OCI-LY7 (cell line): ENCODE data around the gene PAX2. TPM values are rescaled to one million over a fixed set of nuclear protein-coding genes. Genes with fewer than 3 reads are reported as not detected.

Experiments used
- BruUV-seq: library from RNA; stranded (reverse); fragments of 400-500 nt; replicated peaks from 2 replicates; lab custom pipeline; 2021; lab: Mats Ljungman, UMichigan
- CTCF ChIA-PET: fragments of 300-600 bp; sonication (Branson Sonifier 250); formaldehyde crosslinking; loops from one replicate; lab custom pipeline; 2022; ENCODE audit warnings: antibody characterized with exemption; ENCODE audit not compliant: unreplicated experiment; lab: Charles Lee
- POLR2A ChIA-PET: fragments of 300-600 bp; sonication (Branson Sonifier 250); formaldehyde crosslinking; loops from one replicate; lab custom pipeline; 2022; ENCODE audit warnings: antibody characterized with exemption; lab: Charles Lee
- DNase-seq: peaks from one replicate; pipeline ENCODE4 v3.0.0-alpha.2; 2015; ENCODE audit warnings: low spot score
- H2AFZ ChIP-seq: fragments of 200-600 bp; sonication (generic), shearing (Covaris generic); 2 replicates; pipeline ENCODE4 v1.6.1; 2014; ENCODE audit warnings: mild to moderate bottlenecking, antibody characterized with exemption, low read length, moderate library complexity
- H3K27ac ChIP-seq: fragments of 200-600 bp; sonication (generic); 2 replicates; pipeline ENCODE4 v1.5.1; 2014; ENCODE audit warnings: mixed run types, low read depth, mild to moderate bottlenecking, moderate library complexity, low read length, inconsistent platforms; ENCODE audit not compliant: poor library complexity, severe bottlenecking
- H3K36me3 ChIP-seq: fragments of 200-600 bp; sonication (generic); 2 replicates; pipeline ENCODE4 v1.6.1; 2014; ENCODE audit warnings: mild to moderate bottlenecking, antibody characterized with exemption, low read length, moderate library complexity, mixed read lengths; ENCODE audit not compliant: insufficient read depth
- H3K4me1 ChIP-seq: fragments of 200-600 bp; sonication (generic); 2 replicates; pipeline ENCODE4 v1.5.1; 2014; ENCODE audit warnings: mild to moderate bottlenecking, low read length; ENCODE audit not compliant: insufficient read depth, poor library complexity, severe bottlenecking
- H3K4me2 ChIP-seq: fragments of 200-600 bp; sonication (generic); 2 replicates; pipeline ENCODE4 v1.6.1; 2014; ENCODE audit warnings: mild to moderate bottlenecking, low read length
- H3K4me3 ChIP-seq: fragments of 200-600 bp; sonication (generic); 2 replicates; pipeline ENCODE4 v1.5.1; 2014; ENCODE audit warnings: mild to moderate bottlenecking, low read depth, low read length; ENCODE audit not compliant: poor library complexity, severe bottlenecking
- H3K79me2 ChIP-seq: fragments of 200-600 bp; sonication (generic); 2 replicates; pipeline ENCODE4 v1.6.1; 2016; ENCODE audit warnings: low read depth, mild to moderate bottlenecking, low read length, moderate library complexity, mixed read lengths; ENCODE audit not compliant: insufficient read depth
- H3K9me2 ChIP-seq: fragments of 200-600 bp; sonication (generic); 2 replicates; pipeline ENCODE4 v1.6.1; 2016; ENCODE audit warnings: mild to moderate bottlenecking, low read length, mixed read lengths; ENCODE audit not compliant: insufficient read depth
- H3K9me3 ChIP-seq: fragments of 200-600 bp; sonication (generic); 2 replicates; pipeline ENCODE4 v1.6.1; 2014; ENCODE audit warnings: mild to moderate bottlenecking, mixed run types, low read length, mixed read lengths
- H4K20me1 ChIP-seq: fragments of 200-600 bp; sonication (generic); 2 replicates; pipeline ENCODE4 v1.6.1; 2014; ENCODE audit warnings: mild to moderate bottlenecking, antibody characterized with exemption, low read length, moderate library complexity, mixed read lengths; ENCODE audit not compliant: insufficient read depth
- CTCF ChIP-seq: fragments of 200-600 bp; sonication (generic); conservative IDR thresholded peaks from 2 replicates; pipeline ENCODE4 v1.5.1; 2014; ENCODE audit warnings: mild to moderate bottlenecking, antibody characterized with exemption, low read length, moderate library complexity, mixed read lengths
- EZH2phosphoT487 ChIP-seq: fragments of 200-600 bp; sonication (generic); IDR thresholded peaks from 2 replicates; pipeline ENCODE4 v1.6.1; 2018; ENCODE audit warnings: low read depth, borderline replicate concordance, mild to moderate bottlenecking, mixed run types, antibody characterized with exemption, low read length, moderate library complexity, mixed read lengths
- intact Hi-C: fragments of 100-400 bp; cut with micrococcal nuclease; formaldehyde crosslinking; loops from one replicate; pipeline ENCODE4 v1.10.0; 2022; ENCODE audit not compliant: unreplicated experiment
- total RNA-seq, 2 experiments: library from RNA; depleted of rRNA in 1 of 2; stranded (reverse); fragments of >200 nt in 1 of 2; shearing (Covaris generic) in 1 of 2; gene quantifications; 2 replicates each; pipeline ENCODE4 v1.2.3, GENCODE V29; 2014 to 2022

PAX2 gene
- total RNA-seq, 2 experiments from 2014 or later: not detected

- H3K36me3 ChIP-seq: no peaks in the 10 kb centered on the region
- POLR2A ChIA-PET: no interaction called here
- TF ChIP-seq CTCF (no peak), EZH2phosphoT487 (no peak)
These were observed 15.8 kb downstream of the PAX2 start for GRCh38 chr10:100761191-100761590.

DNA sequence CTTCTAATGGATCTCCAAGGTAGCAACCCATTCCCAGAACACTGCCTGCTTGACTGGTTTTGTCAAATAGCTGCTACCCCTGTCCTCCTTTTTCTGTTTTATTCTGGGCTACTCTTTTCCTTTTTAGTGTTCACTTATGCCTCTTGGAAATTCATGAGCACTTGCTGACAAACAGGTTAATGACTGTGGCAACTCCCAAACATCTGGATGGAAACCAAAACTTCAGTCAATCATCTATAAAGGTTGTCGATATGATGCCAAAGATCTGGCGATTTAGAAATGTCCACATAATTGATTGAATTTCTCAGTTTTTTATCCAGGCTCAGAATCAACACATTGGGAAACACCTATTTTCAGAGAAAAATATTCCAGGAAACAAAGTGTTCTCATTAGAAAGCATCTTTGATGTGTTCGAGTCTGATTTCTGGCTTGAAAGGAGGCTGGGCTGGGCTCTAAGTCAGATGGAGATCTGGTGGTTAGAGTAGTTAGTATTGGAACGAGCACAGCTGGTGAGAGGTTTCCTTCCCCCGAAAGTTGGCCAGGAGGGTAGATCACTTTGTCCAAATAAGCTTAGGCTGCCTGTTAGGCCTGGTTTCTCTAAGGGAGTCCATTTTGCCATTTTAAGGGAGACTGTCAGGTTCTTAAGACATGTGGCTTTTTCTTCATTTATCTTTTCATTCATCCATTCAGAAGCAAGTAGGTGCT is 17.8 kb downstream of the PAX2 start:
- Histone ChIP-seq H3K36me3 (no peaks in the 10 kb centered on the region), H3K9me3 (no peaks in the 10 kb centered on the region), H3K79me2 (no peaks in the 10 kb centered on the region), H3K27ac (no peak overlapping the region), H2AFZ (no peak overlapping the region), H4K20me1 (no peaks in the 10 kb centered on the region), H3K4me3 (no peak overlapping the region), H3K9me2 (no peaks in the 10 kb centered on the region), H3K4me2 (no peak overlapping the region), H3K4me1 (no peaks in the 10 kb centered on the region)
- POLR2A ChIA-PET: interaction anchor here (0.5 to 0.9 kb wide), 4 partner anchors 12 to 699 kb away, joined by 3 to 7 read pairs (median 3); no protein-coding TSS in a partner anchor
- CTCF ChIA-PET: no interaction called here
- no peak for TF ChIP-seq CTCF
- intact Hi-C loops: no loop called here
- no TSS peak for BruUV-seq
- no peak for DNase-seq

More at GRCh38 chr10:100761191-100761590, 15.8 kb downstream of the PAX2 start:
- Histone ChIP-seq H3K4me3 (no peak overlapping the region), H2AFZ (no peak overlapping the region), H3K4me1 (no peaks in the 10 kb centered on the region), H3K9me2 (no peaks in the 10 kb centered on the region), H4K20me1 (no peaks in the 10 kb centered on the region), H3K79me2 (no peaks in the 10 kb centered on the region), H3K27ac (no peak overlapping the region), H3K9me3 (no peaks in the 10 kb centered on the region), H3K4me2 (no peak overlapping the region)
- CTCF ChIA-PET: no interaction called here
- no peak for DNase-seq
- intact Hi-C loops: no loop called here
- BruUV-seq: no TSS peak

DNA sequence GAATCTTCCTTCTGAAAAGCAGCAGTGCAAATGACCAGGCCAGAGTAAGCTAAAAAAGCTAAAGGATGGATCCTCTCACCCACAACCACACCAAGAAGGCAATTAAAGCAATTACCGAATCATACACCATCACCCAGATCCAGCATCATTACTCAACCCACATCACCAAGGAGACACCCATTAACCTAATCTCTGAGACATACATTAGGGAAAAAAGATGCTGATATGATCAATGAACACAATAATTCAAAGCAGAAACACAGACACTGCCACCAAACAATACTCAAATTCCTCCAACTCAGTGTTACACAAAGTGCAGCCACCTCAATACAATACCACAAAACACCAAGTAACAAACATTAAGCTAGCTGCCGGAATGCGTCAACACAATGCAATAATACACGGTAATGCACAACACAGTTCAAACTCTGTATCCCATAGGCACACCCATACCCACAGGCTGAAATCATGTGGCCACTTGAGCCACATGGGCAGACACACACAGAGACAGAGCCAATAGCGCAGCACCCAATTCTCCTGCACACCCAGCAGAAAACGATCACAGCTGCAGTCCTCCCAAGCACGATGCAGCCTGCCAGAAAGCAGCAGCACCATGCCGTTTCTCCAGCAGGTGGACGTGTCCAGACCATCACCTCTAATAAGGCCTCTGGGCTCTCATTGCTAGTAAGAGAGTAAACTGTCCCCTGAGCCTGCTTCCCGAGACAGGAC is 21.5 kb downstream of the PAX2 start:
- POLR2A ChIA-PET: interaction anchor here (0.6 kb wide), 1 partner anchor 174 kb away, joined by 3 read pairs; no protein-coding TSS in a partner anchor
- Histone ChIP-seq H3K4me1 (no peaks in the 10 kb centered on the region), H4K20me1 (no peaks in the 10 kb centered on the region), H3K9me3 (no peaks in the 10 kb centered on the region), H3K27ac (no peak overlapping the region), H3K4me3 (no peak overlapping the region), H3K36me3 (no peaks in the 10 kb centered on the region), H2AFZ (no peak overlapping the region), H3K79me2 (no peaks in the 10 kb centered on the region), H3K4me2 (no peak overlapping the region), H3K9me2 (no peaks in the 10 kb centered on the region)
- TF ChIP-seq CTCF: no peak
- no peak for TF ChIP-seq EZH2phosphoT487
- BruUV-seq: no TSS peak
- CTCF ChIA-PET: no interaction called here
- intact Hi-C loops: no loop called here
- no peak for DNase-seq
